Immature natural killer cell (primary cell): ENCODE results near the gene GDF2. TPM values are rescaled to one million over a fixed set of nuclear protein-coding genes. Genes with fewer than 3 reads are reported as not detected.

Experiments
- DNase-seq, 3 donors: peaks; one replicate each; pipeline ENCODE4 v3.0.0; 2022; ENCODE audit warnings: mixed read lengths in 1 of 3
- H3K27ac Mint-ChIP-seq, 6 donors: one replicate each; pipeline ENCODE4 v1.8.0; 2020; ENCODE audit warnings: mixed read lengths in 6 of 6, mild to moderate bottlenecking in 5 of 6, inconsistent platforms in 4 of 6, moderate library complexity in 3 of 6
- H3K27me3 Mint-ChIP-seq, 3 donors: one replicate each; pipeline ENCODE4 v1.8.0; 2020 to 2021; ENCODE audit warnings: low read depth in 3 of 3, mild to moderate bottlenecking in 3 of 3, mixed read lengths in 3 of 3, moderate library complexity in 3 of 3, inconsistent platforms in 1 of 3
- H3K36me3 Mint-ChIP-seq, 3 donors: one replicate each; pipeline ENCODE4 v1.8.0; 2020; ENCODE audit warnings: mixed read lengths in 3 of 3, inconsistent platforms in 2 of 3, mild to moderate bottlenecking in 2 of 3
- H3K4me1 Mint-ChIP-seq, 2 donors: one replicate each; pipeline ENCODE4 v1.8.0; 2020; ENCODE audit warnings: inconsistent platforms in 2 of 2, mild to moderate bottlenecking in 2 of 2, mixed read lengths in 2 of 2, moderate library complexity in 1 of 2
- H3K4me3 Mint-ChIP-seq, 5 donors: one replicate each; pipeline ENCODE4 v1.8.0; 2020; ENCODE audit warnings: mild to moderate bottlenecking in 5 of 5, mixed read lengths in 5 of 5, inconsistent platforms in 3 of 5, moderate library complexity in 3 of 5
- H3K9me3 Mint-ChIP-seq, 6 donors: one replicate each; pipeline ENCODE4 v1.8.0; 2020; ENCODE audit warnings: mild to moderate bottlenecking in 6 of 6, mixed read lengths in 6 of 6, inconsistent platforms in 4 of 6, moderate library complexity in 3 of 6
- polyA plus RNA-seq, 3 donors: library from polyadenylated mRNA; unstranded; fragments of 300-500 nt; fragmentation: Illumina TruSeq; gene quantifications; one replicate each; pipeline ENCODE4 v1.2.3, GENCODE V29; 2021

GDF2 gene
- not detected for polyA plus RNA-seq

DNA sequence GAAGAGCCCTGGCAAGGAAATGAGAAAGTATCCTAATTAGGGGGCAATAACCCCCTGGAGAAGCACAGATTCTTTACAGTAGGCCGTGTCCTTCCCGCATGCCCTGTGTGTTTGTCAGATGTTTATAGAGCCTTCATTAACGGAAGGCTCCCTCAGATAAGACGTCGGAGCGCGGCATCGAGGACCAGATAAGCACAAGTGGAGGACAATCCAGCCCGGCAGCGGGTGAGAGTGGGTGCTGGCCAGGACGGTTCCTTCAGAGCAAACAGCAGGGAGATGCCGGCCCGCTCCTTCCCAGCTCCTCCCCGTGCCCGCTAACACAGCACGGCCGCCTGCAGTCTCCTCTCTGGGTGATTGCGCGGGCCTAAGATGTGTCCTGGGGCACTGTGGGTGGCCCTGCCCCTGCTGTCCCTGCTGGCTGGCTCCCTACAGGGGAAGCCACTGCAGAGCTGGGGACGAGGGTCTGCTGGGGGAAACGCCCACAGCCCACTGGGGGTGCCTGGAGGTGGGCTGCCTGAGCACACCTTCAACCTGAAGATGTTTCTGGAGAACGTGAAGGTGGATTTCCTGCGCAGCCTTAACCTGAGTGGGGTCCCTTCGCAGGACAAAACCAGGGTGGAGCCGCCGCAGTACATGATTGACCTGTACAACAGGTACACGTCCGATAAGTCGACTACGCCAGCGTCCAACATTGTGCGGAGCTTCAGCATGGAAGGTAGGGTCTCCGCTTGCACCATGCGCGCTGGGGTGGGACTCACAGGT, at the start of gene GDF2:
Gene GDF2, plus strand, starts transcription at position 155 of the 762 bp plus-strand sequence. Its CDS starts 215 bp downstream, at position 370.
- H3K4me1 Mint-ChIP-seq = no peaks in the 10 kb centered on the region
- H3K27ac Mint-ChIP-seq = no peak within 1 kb of the TSS
- H3K27me3 Mint-ChIP-seq = peaks cover 2 to 3% (median 3%) of the 10 kb centered on the region in 3 donors
- H3K36me3 Mint-ChIP-seq = no peaks in the 10 kb centered on the region
- no peaks in the 10 kb centered on the region for H3K9me3 Mint-ChIP-seq
- no peak within 1 kb of the TSS for H3K4me3 Mint-ChIP-seq
- no peak for DNase-seq

DNA sequence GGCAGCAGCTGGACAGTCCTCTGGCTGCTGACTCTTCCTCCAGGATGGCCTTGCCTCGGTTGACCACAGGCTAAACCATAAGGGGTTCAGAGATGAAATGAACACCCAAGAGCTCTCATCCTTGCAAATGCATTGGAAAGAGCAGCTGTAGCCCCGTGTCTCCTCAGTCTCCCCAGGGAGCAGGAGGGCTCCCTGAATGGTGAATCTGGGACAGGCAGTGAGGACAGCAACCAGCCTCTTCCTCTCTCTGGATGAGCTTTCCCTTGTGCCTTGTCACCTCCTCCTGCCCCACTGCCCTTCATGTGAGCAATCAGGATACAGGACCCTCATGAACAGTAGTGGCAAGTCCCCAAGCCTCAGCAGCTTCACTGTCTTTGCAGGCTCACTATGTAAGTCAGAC, 46.2 kb upstream of the GDF2 start:
- Mint-ChIP-seq H3K36me3 (no peaks in the 10 kb centered on the region), H3K27me3 (peaks cover 2 to 7% (median 5%) of the 10 kb centered on the region in 3 donors), H3K27ac (no peak overlapping the region), H3K9me3 (peaks cover 0 to 6% (median 0%) of the 10 kb centered on the region in 6 donors), H3K4me1 (no peaks in the 10 kb centered on the region), H3K4me3 (no peak overlapping the region)
- no peak for DNase-seq

DNA sequence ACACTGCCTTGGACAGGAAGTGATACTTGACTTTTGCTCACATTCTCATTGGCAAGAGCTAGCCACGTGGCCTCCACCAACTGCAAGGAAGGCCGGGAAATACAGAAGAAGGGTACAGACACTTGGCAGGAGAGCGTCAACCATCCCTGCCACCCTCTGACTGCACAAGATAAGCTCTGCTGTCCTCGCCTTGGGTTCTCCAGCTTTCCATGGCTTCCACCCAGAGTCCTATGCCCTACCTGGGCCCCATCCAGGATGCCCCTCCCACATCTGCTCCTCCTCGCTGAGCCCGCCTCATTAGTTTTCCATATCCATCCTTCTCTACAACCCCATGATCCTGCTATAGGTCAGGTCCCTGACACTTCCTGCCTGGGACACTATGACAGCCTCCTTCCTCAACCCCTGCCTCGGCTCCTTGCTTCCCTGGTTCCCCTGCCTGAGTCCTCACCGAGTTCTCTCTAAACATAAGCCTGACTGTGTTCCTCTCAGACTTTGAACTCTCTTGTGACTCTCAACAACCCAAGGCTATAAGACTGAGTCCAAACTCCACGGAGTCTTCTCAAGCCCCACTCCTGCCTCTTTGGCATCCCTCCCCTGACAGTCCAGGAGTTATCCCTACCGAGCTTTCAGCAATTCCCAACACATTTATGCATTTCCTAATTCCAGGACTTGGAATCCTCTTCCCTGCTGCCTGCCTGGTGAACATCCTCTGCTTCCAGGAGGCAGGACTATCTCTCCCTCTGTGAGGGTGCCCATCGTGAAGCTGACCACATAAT, 45.5 kb upstream of the GDF2 start:
- Mint-ChIP-seq H3K9me3 (peaks cover 0 to 6% (median 0%) of the 10 kb centered on the region in 6 donors), H3K36me3 (no peaks in the 10 kb centered on the region)

DNA sequence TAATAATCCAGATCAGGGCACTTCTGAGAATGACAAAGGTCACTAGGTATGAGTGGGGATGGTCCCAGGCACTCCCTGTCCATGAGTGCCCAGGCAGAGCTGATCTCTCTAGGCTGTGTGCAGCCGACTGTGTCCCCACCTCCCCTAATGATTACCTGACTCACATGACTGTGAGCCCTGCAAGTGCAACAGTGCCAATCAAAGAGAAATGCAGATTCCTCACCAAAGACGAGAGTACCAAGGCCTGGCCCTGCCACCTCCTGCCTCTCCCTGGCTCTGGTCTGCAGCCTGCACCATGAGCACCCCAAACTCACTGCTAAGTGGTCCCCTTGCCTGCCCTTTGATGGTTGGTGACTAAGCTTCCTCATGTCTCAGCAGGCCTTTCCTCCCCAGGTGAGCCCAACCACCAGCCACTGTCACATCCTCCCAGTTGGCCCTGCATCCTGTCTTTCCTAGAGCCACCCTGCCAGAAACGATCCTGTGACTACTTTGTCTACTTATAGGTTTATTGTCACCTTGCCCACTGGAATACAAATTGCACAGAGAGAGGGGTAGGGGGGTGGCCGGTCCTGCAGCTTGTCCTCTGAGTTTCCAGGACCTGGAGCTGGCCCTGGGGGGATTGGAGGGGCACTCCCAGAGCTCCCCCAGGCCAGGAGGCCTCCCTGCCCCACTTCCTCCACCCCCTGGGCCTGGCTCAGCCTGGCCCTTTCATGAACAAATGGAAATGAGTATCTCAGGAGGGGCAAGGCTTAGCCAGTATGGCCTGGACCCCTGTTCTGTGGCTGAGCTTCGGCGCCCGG, 44.7 kb upstream of the GDF2 start:
- no peak overlapping the region for H3K27ac Mint-ChIP-seq

More for the DNA sequence above, 45.5 kb upstream of the GDF2 start:
- H3K27me3 Mint-ChIP-seq = peaks cover 0 to 7% (median 7%) of the 10 kb centered on the region in 3 donors
- no peak overlapping the region for H3K4me3 Mint-ChIP-seq
- H3K27ac Mint-ChIP-seq = no peak overlapping the region
- H3K4me1 Mint-ChIP-seq = no peaks in the 10 kb centered on the region
- no peak for DNase-seq

DNA sequence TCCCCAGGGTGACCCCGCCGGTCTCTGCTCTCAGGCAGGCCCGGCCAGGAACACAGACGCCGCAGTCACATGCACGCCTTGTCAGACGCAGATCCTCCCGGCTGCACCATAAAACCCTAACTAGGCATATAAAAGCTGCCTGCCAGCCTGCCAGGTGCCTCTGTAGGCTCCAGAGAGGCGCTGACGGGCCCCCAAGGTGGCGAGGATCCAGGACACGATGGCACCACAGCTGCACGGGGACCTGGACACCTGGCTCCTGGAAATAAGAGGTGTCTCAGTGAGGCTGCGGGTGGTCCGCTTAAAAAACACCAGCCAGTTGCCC, 44.1 kb upstream of the GDF2 start:
- Mint-ChIP-seq H3K27ac (no peak overlapping the region), H3K9me3 (peaks cover 0 to 6% (median 0%) of the 10 kb centered on the region in 6 donors), H3K4me3 (no peak overlapping the region), H3K27me3 (peaks cover 0 to 8% (median 7%) of the 10 kb centered on the region in 3 donors), H3K4me1 (no peaks in the 10 kb centered on the region), H3K36me3 (no peaks in the 10 kb centered on the region)
- no peak for DNase-seq

More for the DNA sequence above, 44.7 kb upstream of the GDF2 start:
- H3K36me3 Mint-ChIP-seq = no peaks in the 10 kb centered on the region
- DNase-seq = no peak
- peaks cover 0 to 8% (median 7%) of the 10 kb centered on the region in 3 donors for H3K27me3 Mint-ChIP-seq
- peaks cover 0 to 6% (median 0%) of the 10 kb centered on the region in 6 donors for H3K9me3 Mint-ChIP-seq
- H3K4me3 Mint-ChIP-seq = no peak overlapping the region
- no peaks in the 10 kb centered on the region for H3K4me1 Mint-ChIP-seq

DNA sequence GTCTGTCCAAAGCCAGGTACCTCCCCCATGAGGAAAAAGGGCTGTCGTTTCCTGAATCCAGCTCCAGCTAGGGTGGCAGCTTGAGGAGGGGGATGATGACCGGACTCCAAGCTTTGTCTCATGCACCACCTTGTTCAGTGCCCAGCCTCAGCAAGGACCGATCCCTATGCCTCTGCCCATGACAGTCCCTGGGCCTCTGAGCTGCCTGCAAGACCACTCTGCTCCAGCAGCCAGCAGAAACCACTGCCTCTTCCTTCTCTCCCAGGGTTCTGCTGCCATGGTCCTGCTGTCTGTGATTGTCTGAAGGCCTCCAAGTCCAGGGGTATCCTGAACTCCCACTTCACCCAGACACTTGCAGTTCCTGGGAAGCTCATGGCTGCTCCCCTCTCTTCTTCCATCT, 43.5 kb upstream of the GDF2 start:
- no peak for DNase-seq
- H3K27ac Mint-ChIP-seq = no peak overlapping the region
- H3K27me3 Mint-ChIP-seq = peaks cover 0 to 8% (median 7%) of the 10 kb centered on the region in 3 donors
- no peaks in the 10 kb centered on the region for H3K36me3 Mint-ChIP-seq
- no peaks in the 10 kb centered on the region for H3K4me1 Mint-ChIP-seq
- no peak overlapping the region for H3K4me3 Mint-ChIP-seq
- peaks cover 0 to 2% (median 0%) of the 10 kb centered on the region in 6 donors for H3K9me3 Mint-ChIP-seq

DNA sequence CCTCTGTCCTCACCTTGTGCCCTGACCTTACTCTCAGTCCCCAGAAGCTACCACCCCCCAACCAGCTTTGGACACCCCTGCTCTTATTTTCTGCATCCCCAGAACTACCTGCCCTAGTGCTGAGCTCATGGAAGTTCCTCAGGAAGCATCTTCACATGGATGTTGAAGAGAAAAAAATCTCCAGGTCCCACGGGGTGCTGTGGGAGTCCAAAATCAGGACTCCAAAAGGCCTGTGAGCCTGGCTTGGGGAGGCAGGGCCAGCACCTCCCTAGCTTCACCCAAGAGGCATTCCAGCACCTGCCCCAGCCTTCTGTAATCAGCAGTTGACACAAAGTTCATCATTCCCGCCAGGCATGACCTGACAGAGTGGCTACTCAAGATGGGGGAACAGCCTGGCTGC, 43.0 kb upstream of the GDF2 start:
- Mint-ChIP-seq H3K4me3 (no peak overlapping the region), H3K27ac (no peak overlapping the region), H3K4me1 (no peaks in the 10 kb centered on the region), H3K27me3 (peaks cover 0 to 8% (median 7%) of the 10 kb centered on the region in 3 donors), H3K9me3 (no peaks in the 10 kb centered on the region), H3K36me3 (no peaks in the 10 kb centered on the region)
- no peak for DNase-seq

DNA sequence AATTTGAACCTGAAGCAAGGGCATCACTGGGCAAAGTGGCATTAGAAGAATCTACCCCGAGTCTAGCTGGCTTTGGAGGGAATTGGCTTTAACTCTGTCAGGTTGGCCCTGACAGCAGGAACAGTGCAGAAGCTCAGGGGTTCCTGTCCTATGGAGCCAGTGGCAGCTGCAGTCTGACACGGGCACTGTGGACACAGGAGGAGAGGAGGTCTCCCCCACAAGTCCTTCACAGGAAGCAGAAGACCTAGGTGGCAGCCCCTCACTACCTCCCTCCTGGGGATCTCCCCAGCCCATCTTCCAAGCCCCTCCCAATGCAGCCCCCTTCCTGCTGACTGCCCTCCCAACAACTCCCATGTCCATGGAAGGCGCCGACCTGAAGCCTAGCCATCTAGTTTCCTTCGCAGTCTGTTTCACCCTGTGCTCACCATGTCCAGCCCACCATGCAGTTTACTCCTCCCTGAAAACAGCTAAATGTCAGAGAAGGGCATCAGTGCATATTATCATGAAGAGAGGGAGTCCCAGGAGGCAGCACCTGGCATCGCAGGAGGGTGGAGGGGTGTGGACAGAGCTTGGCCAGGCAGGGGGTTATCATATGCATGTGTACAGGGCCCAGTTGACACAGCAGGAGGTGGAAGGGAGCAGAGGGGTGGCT, 40.1 kb upstream of the GDF2 start:
- peaks cover 0 to 1% of the 10 kb centered on the region in 2 donors for H3K4me1 Mint-ChIP-seq
- H3K27me3 Mint-ChIP-seq = peaks cover 0 to 6% (median 5%) of the 10 kb centered on the region in 3 donors
- H3K4me3 Mint-ChIP-seq = no peak overlapping the region
- H3K27ac Mint-ChIP-seq = no peak overlapping the region
- DNase-seq = no peak
- H3K36me3 Mint-ChIP-seq = no peaks in the 10 kb centered on the region
- no peaks in the 10 kb centered on the region for H3K9me3 Mint-ChIP-seq

DNA sequence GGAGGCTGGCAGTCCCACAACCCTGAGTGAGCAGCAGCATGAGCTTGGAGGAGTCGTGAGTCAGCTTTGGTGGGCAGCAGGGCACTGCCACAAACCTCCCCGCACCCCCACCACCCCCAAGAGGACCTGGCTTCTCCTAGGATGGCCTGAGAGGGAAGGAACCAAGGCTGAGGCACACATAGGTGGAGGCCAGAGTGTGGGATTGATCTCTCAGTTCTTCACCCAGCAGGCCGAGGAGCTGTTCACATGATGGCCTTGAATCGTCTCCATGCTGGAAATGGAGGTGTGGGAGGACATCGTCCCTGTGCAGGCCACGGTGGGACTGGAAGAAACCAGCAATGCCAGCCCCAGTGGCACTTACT, 39.6 kb upstream of the GDF2 start:
- H3K4me1 Mint-ChIP-seq = peaks cover 0 to 1% of the 10 kb centered on the region in 2 donors
- no peak overlapping the region for H3K27ac Mint-ChIP-seq

DNA sequence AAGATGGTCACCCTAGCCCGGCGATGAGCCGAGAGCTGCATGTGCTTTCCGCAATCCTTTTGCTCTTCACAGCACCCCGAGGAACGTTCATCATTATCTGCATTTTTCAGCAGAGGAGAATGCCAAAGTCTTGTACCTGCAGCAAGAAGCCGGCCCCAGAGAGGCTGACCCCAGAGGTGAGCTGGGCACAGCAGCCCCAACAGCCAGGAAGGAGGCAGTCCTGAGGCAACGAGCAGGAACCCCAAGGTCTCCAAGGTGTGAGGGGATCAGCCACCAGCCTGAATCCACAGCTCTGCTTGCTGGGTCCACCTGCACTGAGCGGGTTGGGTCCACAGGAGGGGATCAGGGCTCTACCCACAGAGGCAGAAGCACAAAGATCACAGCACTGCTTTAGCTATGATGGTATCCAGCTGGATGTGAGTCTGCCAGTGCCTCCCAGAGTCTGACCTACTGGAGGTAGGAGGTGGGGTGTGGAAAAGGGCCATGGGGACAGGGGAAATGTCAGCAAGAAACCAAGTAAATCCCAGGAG, 39.1 kb upstream of the GDF2 start:
- no peak overlapping the region for H3K27ac Mint-ChIP-seq
- H3K9me3 Mint-ChIP-seq = no peaks in the 10 kb centered on the region
- no peaks in the 10 kb centered on the region for H3K36me3 Mint-ChIP-seq
- DNase-seq = no peak
- H3K27me3 Mint-ChIP-seq = peaks cover 0 to 5% (median 5%) of the 10 kb centered on the region in 3 donors
- H3K4me1 Mint-ChIP-seq = peaks cover 0 to 1% of the 10 kb centered on the region in 2 donors
- no peak overlapping the region for H3K4me3 Mint-ChIP-seq

More for the DNA sequence above, 39.6 kb upstream of the GDF2 start:
- Mint-ChIP-seq H3K36me3 (no peaks in the 10 kb centered on the region), H3K4me3 (no peak overlapping the region), H3K9me3 (no peaks in the 10 kb centered on the region), H3K27me3 (peaks cover 0 to 5% (median 5%) of the 10 kb centered on the region in 3 donors)
- no peak for DNase-seq

DNA sequence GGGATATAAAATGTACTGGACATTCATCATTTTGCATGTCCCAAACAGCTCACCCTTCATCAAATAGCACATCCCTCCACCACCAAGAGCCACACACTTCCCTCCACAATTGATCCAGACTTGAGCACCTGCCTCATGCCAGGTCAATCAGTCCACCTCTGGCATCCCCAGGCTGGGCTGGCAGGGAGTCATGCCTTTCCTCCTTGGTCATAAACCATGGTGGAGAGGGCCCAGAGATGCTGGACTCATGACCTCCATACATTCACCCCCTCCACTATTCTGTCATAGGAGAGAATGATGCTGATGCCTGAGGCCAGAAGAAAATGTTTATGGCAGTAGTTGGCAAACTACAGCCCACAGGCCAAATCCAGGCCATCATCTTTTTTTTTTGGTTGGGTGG, 38.4 kb upstream of the GDF2 start:
- H3K9me3 Mint-ChIP-seq = no peaks in the 10 kb centered on the region
- no peak overlapping the region for H3K4me3 Mint-ChIP-seq
- no peak for DNase-seq
- H3K4me1 Mint-ChIP-seq = peaks cover 0 to 1% of the 10 kb centered on the region in 2 donors
- H3K27ac Mint-ChIP-seq = no peak overlapping the region
- H3K27me3 Mint-ChIP-seq = peaks cover 0 to 5% (median 2%) of the 10 kb centered on the region in 3 donors
- H3K36me3 Mint-ChIP-seq = no peaks in the 10 kb centered on the region

DNA sequence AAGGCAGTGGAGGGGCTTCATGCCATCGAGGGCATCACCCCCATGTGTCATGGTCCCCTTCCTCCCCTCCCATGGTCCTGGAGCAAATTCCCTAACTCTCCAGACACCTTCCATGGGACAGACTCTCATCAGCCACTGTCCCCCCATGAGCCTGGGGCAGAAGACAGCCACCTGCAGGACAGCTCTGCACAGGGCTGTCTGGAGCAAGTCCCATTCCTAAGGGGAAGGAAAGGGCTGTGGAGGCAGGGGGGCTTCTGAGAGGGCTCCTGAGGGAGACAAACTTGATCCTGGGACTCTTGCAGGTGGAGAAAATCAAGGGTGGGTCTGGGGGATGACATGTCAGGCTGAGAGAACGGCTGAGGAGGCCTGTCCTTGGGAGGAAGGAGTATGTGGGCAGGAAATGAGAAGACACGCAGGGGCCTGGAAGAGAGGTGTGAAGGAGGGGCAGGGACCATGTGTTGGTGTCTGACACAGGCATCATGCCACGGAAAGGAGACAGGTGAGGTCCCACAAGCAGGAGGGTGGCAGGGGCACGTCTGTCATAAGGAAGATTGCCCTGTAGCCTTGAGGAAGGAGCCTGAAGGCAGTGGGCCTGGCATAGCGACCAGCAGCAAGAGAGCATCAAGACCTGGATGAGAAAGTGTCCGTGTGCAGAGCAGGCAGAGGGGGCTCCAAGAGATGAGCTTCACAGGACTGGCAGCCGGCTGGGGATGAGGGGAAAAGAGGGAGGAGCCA, 36.7 kb upstream of the GDF2 start:
- H3K27ac Mint-ChIP-seq = no peak overlapping the region
- no peaks in the 10 kb centered on the region for H3K9me3 Mint-ChIP-seq
- H3K4me3 Mint-ChIP-seq = no peak overlapping the region
- peaks cover 0 to 5% (median 1%) of the 10 kb centered on the region in 3 donors for H3K27me3 Mint-ChIP-seq
- no peaks in the 10 kb centered on the region for H3K36me3 Mint-ChIP-seq
- H3K4me1 Mint-ChIP-seq = peaks cover 0 to 1% of the 10 kb centered on the region in 2 donors
- DNase-seq = no peak

DNA sequence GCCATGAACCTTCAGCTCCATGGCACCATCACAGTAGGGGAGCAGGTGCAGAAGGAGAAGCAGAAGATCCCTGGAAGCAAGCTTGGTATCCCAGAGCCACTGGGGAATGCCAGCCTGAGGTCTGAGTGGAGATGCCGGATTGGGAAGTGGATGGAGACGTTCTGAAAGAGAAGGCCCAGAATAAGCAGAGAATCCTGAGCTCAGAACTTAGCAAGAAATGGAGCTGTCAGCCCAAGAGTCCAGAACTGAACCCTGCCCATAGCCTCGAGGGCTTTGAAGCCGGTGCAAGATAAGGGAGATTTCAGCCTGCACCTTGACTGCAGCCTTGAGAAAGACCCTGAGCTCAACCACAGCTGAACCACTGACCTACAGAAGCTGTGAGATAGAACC, 36.1 kb upstream of the GDF2 start:
- Mint-ChIP-seq H3K27me3 (peaks cover 0 to 5% (median 1%) of the 10 kb centered on the region in 3 donors), H3K4me3 (no peak overlapping the region), H3K9me3 (no peaks in the 10 kb centered on the region), H3K4me1 (peaks cover 0 to 1% of the 10 kb centered on the region in 2 donors), H3K27ac (no peak overlapping the region), H3K36me3 (no peaks in the 10 kb centered on the region)
- DNase-seq = no peak
